HG03103 (cell line): ENCODE data around the gene BSN.
"Not testable (repeated sequence)": the region's sequence is repeated elsewhere in the genome, so short reads cannot be mapped to it uniquely, and the experiment has no call there.

Experiments used
- ATAC-seq: cut with Tn5 transposase; IDR thresholded peaks from one replicate; pipeline ENCODE4 v1.9.1; 2021; ENCODE audit warnings: low read depth; ENCODE audit not compliant: unreplicated experiment

BSN gene

GRCh38 chr3:49668414-49668797 lies 114.1 kb downstream of the BSN start:
- no peak for ATAC-seq

- ATAC-seq: no peak
Measured at GRCh38 chr3:49668861-49669260, 114.6 kb downstream of the BSN start.

GRCh38 chr3:49669352-49669751 lies 115.1 kb downstream of the BSN start:
- ATAC-seq: no peak

GRCh38 chr3:49670940-49671290 lies 116.6 kb downstream of the BSN start:
- no peak for ATAC-seq

GRCh38 chr3:49671291-49672288 lies 117.3 kb downstream of the BSN start:
- ATAC-seq: no peak

- ATAC-seq: no peak
Measured at GRCh38 chr3:49673121-49673714, 118.9 kb downstream of the BSN start.

GRCh38 chr3:49673715-49674496 lies 119.6 kb downstream of the BSN start, which contains the start of gene APEH:
APEH (plus strand) TSS chr3:49674351; CDS start chr3:49674402, 51 bp downstream.
- ATAC-seq: peak; percentile 74

GRCh38 chr3:49674497-49674983 lies 120.3 kb downstream of the BSN start:
- peak; percentile 10 for ATAC-seq

- no peak for ATAC-seq
Measured at GRCh38 chr3:49675912-49676311, 121.6 kb downstream of the BSN start.

- no peak for ATAC-seq
Measured at GRCh38 chr3:49680493-49681231, 126.4 kb downstream of the BSN start.

- no peak for ATAC-seq
Measured at GRCh38 chr3:49681232-49681522, 126.9 kb downstream of the BSN start.

GRCh38 chr3:49681543-49681942 lies 127.3 kb downstream of the BSN start:
- no peak for ATAC-seq

GRCh38 chr3:49683162-49683561 lies 128.9 kb downstream of the BSN start:
- no peak for ATAC-seq

- ATAC-seq: not testable (repeated sequence)
Measured at GRCh38 chr3:49684453-49684852, 130.2 kb downstream of the BSN start.

- not testable (repeated sequence) for ATAC-seq
Measured at GRCh38 chr3:49685103-49685502, 130.8 kb downstream of the BSN start.

- not testable (repeated sequence) for ATAC-seq
Measured at GRCh38 chr3:49685846-49686245, 131.6 kb downstream of the BSN start.

GRCh38 chr3:49686346-49686745 lies 132.1 kb downstream of the BSN start:
- not testable (repeated sequence) for ATAC-seq

GRCh38 chr3:49686769-49687423 lies 132.6 kb downstream of the BSN start:
- not testable (repeated sequence) for ATAC-seq

- not testable (repeated sequence) for ATAC-seq
Measured at GRCh38 chr3:49687424-49687795, 133.1 kb downstream of the BSN start.
